Measurements from ENCODE around the gene MRPL50. TPM values are rescaled to one million over a fixed set of nuclear protein-coding genes. Genes with fewer than 3 reads are reported as not detected.

The MRPL50 gene
- polyA plus RNA-seq, 1 of the 3 experiments (the other 2 are of a cell fraction) = 6.3 TPM

DNA sequence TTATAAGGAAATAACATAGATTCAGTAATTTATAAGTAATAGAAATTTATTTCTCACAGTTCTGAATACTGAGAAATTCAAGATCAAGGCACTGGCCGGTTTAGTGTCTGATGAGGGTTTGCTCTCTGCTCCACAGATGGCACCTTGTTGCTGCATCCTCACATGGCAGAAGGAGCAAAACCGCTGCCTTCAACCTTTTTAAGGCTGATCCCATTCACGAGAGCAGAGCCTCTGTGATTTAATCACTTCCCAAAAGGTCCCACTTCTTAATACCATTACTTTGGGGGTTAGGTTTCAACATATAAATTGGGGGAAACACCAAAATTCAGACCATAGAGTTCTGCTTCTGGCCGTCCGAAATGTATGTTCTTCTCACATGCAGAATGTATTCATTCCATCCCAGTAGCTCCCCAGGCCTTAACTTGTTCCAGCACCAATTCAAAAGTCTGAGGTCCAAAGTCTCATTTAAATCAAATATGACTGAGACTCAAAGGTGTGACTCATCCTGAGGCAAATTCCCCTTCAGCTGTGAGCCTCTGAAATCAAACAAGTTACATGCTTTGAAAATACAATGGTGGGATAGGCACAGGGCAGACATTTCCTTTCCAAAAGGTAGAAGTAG is 44.2 kb downstream of the MRPL50 start:
- no peak overlapping the region for H3K4me3 ChIP-seq (ENCODE audit: low read depth in 2 of 2, low read length in 1 of 2)
- H4K20me1 ChIP-seq (ENCODE audit: insufficient read depth) = no peaks in the 10 kb centered on the region
- no peak overlapping the region for H3K9ac ChIP-seq
- no peaks in the 10 kb centered on the region for H3K9me2 ChIP-seq
- no peaks in the 10 kb centered on the region for H3K4me1 ChIP-seq (ENCODE audit: control insufficient read depth in 1 of 2, insufficient read depth in 2 of 2, low read depth in 1 of 2, low read length in 1 of 2)
- CTCF ChIA-PET = no interaction called here
- no peak overlapping the region for H3K4me2 ChIP-seq
- no peaks in the 10 kb centered on the region for H3F3A ChIP-seq (replicated peaks; ENCODE audit: insufficient read depth)
- DNase-seq = no peak
- H2AFZ ChIP-seq (ENCODE audit: low read depth) = no peak overlapping the region
- no peaks in the 10 kb centered on the region for H3K36me3 ChIP-seq (replicated peaks in 1 of 2; ENCODE audit: control insufficient read depth in 1 of 2, insufficient read depth in 2 of 2, low read length in 1 of 2)
- POLR2A ChIA-PET = no interaction called here
- H3K27ac ChIP-seq (ENCODE audit: low read depth in 2 of 2, low read length in 1 of 2) = no peak overlapping the region
- 35% methylated on average over 5 of the region's 5 CpGs for WGBS (ENCODE audit: low lambda C conversion rate)
- H3K79me2 ChIP-seq (ENCODE audit: insufficient read depth) = no peaks in the 10 kb centered on the region
- H3K27me3 ChIP-seq (ENCODE audit: insufficient read depth) = no peaks in the 10 kb centered on the region
- no peaks in the 10 kb centered on the region for H3K9me3 ChIP-seq
- TF ChIP-seq EZH2phosphoT487 (IDR thresholded peaks at IDR 0.05; ENCODE audit: borderline replicate concordance, low read depth) (no peak), ELF1 (IDR thresholded peaks at IDR 0.05) (no peak), FOXM1 (IDR thresholded peaks at IDR 0.05; ENCODE audit: low read depth) (no peak), MEF2A (IDR thresholded peaks at IDR 0.05; ENCODE audit: borderline replicate concordance, low read depth) (no peak)

DNA sequence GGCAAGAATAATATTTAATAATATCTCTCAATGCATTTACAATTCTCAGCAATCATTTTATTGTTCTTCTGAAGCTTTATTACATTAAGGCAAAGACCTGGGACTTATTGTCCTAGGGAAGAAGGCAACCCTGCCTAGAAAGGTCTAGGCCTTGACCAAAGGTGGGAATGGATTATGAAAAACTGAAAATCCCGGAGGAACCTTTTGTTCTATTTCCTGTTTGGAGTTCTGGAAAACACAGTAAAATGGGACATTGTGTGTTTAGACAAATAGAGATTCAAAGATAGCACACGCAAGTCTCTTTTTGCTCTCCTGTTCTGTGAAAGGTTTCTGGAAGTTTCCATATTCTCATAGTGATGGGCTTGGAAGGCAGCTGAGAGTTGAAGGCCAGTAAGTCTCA is 44.7 kb downstream of the MRPL50 start:
- no peak overlapping the region for H3K27ac ChIP-seq (ENCODE audit: low read depth in 2 of 2, low read length in 1 of 2)
- no peak overlapping the region for H3K4me2 ChIP-seq
- no peak overlapping the region for H3K4me3 ChIP-seq (ENCODE audit: low read depth in 2 of 2, low read length in 1 of 2)
- H3K79me2 ChIP-seq (ENCODE audit: insufficient read depth) = no peaks in the 10 kb centered on the region
- H3K4me1 ChIP-seq (ENCODE audit: control insufficient read depth in 1 of 2, insufficient read depth in 2 of 2, low read depth in 1 of 2, low read length in 1 of 2) = no peaks in the 10 kb centered on the region
- H3K27me3 ChIP-seq (ENCODE audit: insufficient read depth) = no peaks in the 10 kb centered on the region
- no peak overlapping the region for H3K9ac ChIP-seq
- H3K9me3 ChIP-seq = no peaks in the 10 kb centered on the region
- no peak for DNase-seq
- no peaks in the 10 kb centered on the region for H3K9me2 ChIP-seq
- TF ChIP-seq CHD2 (IDR thresholded peaks at IDR 0.05; ENCODE audit: low read length, partially characterized antibody) = no peak
- no peak for TF ChIP-seq NFIC (IDR thresholded peaks at IDR 0.05; ENCODE audit: borderline replicate concordance)
- no peaks in the 10 kb centered on the region for H4K20me1 ChIP-seq (ENCODE audit: insufficient read depth)
- H3F3A ChIP-seq (replicated peaks; ENCODE audit: insufficient read depth) = no peaks in the 10 kb centered on the region
- ChIA-PET POLR2A (no interaction called here), CTCF (no interaction called here)
- no peak overlapping the region for H2AFZ ChIP-seq (ENCODE audit: low read depth)
- 78% methylated on average over 2 of the region's 2 CpGs for WGBS (ENCODE audit: low lambda C conversion rate)
- no peaks in the 10 kb centered on the region for H3K36me3 ChIP-seq (replicated peaks in 1 of 2; ENCODE audit: control insufficient read depth in 1 of 2, insufficient read depth in 2 of 2, low read length in 1 of 2)

DNA sequence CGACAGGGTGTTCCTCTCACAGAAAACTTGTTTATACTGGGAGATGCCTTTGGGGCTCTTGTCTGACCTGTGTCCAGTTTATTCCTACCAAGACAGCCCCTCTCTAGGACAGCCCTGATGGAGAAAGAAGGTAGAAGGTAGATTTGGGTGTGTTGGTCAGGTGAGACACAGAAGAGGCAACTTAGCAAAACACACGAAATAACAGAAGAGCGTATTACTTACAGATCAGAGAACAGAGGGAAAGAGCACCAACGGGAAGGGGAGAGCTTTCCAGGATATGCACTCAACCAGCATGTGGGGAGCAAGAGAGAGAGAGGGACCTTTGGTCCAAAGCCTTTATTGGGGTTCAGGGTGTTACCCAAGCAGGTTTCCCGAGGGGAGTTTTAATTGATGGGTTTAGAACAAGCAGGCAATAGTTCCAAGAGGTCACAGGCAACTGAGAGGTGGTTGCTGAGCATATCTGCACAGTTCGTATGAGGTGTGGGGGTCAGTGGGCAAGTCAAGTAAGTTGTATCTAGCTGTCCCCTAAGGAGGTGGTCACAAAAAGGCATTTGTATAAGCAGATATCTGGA is 45.4 kb downstream of the MRPL50 start:
- Histone ChIP-seq H3K79me2 (ENCODE audit: insufficient read depth) (no peaks in the 10 kb centered on the region), H3K4me1 (ENCODE audit: control insufficient read depth in 1 of 2, insufficient read depth in 2 of 2, low read depth in 1 of 2, low read length in 1 of 2) (no peaks in the 10 kb centered on the region), H3K4me3 (ENCODE audit: low read depth in 2 of 2, low read length in 1 of 2) (no peak overlapping the region), H3K4me2 (no peak overlapping the region), H3K9me3 (no peaks in the 10 kb centered on the region), H3K9ac (no peak overlapping the region), H3K9me2 (no peaks in the 10 kb centered on the region), H3K36me3 (replicated peaks in 1 of 2; ENCODE audit: control insufficient read depth in 1 of 2, insufficient read depth in 2 of 2, low read length in 1 of 2) (no peaks in the 10 kb centered on the region), H4K20me1 (ENCODE audit: insufficient read depth) (no peaks in the 10 kb centered on the region), H3F3A (replicated peaks; ENCODE audit: insufficient read depth) (no peaks in the 10 kb centered on the region), H3K27me3 (ENCODE audit: insufficient read depth) (peaks cover 3% of the 10 kb centered on the region; the same call in 1 of the 2 replicates), H2AFZ (ENCODE audit: low read depth) (no peak overlapping the region), H3K27ac (ENCODE audit: low read depth in 2 of 2, low read length in 1 of 2) (no peak overlapping the region)
- no peak for DNase-seq
- WGBS (ENCODE audit: low lambda C conversion rate) = 26% methylated on average over 6 of the region's 6 CpGs
- POLR2A ChIA-PET = no interaction called here
- CTCF ChIA-PET = interaction anchor here (1.4 kb wide), 1 partner anchor 35 kb away, joined by 3 read pairs; no protein-coding TSS in a partner anchor
- no peak for TF ChIP-seq SIN3A (IDR thresholded peaks at IDR 0.05; ENCODE audit: borderline replicate concordance, low read depth, low read length)
- TF ChIP-seq MXI1 (IDR thresholded peaks at IDR 0.05; ENCODE audit: low read depth, low read length) = no peak
- no peak for TF ChIP-seq TAF1 (IDR thresholded peaks at IDR 0.05; ENCODE audit: borderline replicate concordance, low read depth, low read length)
- no peak for TF ChIP-seq NRF1 (IDR thresholded peaks at IDR 0.05; ENCODE audit: low read depth, low read length)
- TF ChIP-seq FOXM1 (IDR thresholded peaks at IDR 0.05; ENCODE audit: low read depth) = no peak
- no peak for TF ChIP-seq SMC3 (IDR thresholded peaks at IDR 0.05; ENCODE audit: low read depth, low read length)
- no peak for TF ChIP-seq GABPA (IDR thresholded peaks at IDR 0.05; ENCODE audit: low read depth)
- no peak for TF ChIP-seq POLR2AphosphoS5 (IDR thresholded peaks at IDR 0.05; ENCODE audit: low read depth, low read length)
